ENCODE measurements around the gene RCVRN. TPM values are rescaled to one million over a fixed set of nuclear protein-coding genes. Genes with fewer than 3 reads are reported as not detected.

RCVRN gene
- total RNA-seq, 1 donor, result not detected

DNA sequence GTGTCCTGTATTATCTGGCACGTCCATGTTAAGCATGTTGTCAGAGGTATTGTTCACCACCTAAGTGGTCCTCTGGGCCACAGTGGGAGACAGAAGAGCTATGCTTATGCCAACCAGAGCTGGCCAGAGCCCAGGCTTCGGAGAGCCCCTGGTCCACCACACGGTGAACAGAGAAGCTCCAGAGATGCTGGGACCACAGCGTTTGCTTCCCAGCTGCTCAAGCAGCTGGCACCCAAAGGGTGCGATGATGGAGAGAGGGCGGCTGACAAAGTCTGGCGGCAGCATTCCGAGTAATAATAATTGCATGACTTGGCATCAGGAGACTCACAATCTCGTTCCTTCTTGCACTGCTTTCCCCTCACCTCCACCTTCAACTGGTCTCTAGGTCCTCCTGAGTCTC is 35.8 kb upstream of the RCVRN start:
- Histone ChIP-seq H2AFZ (ENCODE audit: low read length) (no peak overlapping the region), H3K4me2 (ENCODE audit: insufficient read depth, low read length) (no peak overlapping the region), H3K79me2 (ENCODE audit: insufficient read depth, low read length) (no peaks in the 10 kb centered on the region), H4K20me1 (ENCODE audit: insufficient read depth, low read length) (no peaks in the 10 kb centered on the region), H3K27ac (ENCODE audit: low read depth, low read length) (no peak overlapping the region), H3K9me3 (ENCODE audit: low read depth, low read length) (no peaks in the 10 kb centered on the region), H3K36me3 (ENCODE audit: insufficient read depth, low read length) (no peaks in the 10 kb centered on the region), H3K27me3 (ENCODE audit: insufficient read depth, low read length) (no peaks in the 10 kb centered on the region), H3K4me1 (ENCODE audit: insufficient read depth, low read length) (no peaks in the 10 kb centered on the region), H3K4me3 (ENCODE audit: insufficient read depth, low read length) (no peak overlapping the region)
- TF ChIP-seq, protein P1, sequence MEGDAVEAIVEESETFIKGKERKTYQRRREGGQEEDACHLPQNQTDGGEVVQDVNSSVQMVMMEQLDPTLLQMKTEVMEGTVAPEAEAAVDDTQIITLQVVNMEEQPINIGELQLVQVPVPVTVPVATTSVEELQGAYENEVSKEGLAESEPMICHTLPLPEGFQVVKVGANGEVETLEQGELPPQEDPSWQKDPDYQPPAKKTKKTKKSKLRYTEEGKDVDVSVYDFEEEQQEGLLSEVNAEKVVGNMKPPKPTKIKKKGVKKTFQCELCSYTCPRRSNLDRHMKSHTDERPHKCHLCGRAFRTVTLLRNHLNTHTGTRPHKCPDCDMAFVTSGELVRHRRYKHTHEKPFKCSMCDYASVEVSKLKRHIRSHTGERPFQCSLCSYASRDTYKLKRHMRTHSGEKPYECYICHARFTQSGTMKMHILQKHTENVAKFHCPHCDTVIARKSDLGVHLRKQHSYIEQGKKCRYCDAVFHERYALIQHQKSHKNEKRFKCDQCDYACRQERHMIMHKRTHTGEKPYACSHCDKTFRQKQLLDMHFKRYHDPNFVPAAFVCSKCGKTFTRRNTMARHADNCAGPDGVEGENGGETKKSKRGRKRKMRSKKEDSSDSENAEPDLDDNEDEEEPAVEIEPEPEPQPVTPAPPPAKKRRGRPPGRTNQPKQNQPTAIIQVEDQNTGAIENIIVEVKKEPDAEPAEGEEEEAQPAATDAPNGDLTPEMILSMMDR (IDR thresholded peaks at IDR 0.05; ENCODE audit: extremely low read depth, low read depth, low read length), result no peak
- no peak for DNase-seq (ENCODE audit: insufficient read length, low spot score, missing footprints)

DNA sequence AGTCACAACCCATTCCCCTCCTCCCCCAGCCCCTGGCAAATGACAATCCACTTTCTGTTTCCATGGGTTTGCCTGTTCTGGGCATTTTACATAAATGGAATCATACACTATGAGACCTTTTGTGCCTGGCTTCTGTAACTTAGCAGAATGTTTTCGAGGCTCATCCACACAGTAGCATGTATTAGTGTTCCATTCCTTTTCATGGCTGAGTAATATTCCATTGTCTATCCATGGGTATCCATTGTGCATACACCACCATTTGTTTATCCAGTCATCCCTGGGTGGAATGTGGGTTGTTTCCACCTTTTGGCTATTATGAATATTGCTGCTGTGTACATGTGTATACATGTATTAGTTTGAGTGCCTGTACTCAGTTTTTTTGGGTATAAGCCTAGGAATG is 33.7 kb upstream of the RCVRN start:
- H3K36me3 ChIP-seq (ENCODE audit: insufficient read depth, low read length), result no peaks in the 10 kb centered on the region
- TF ChIP-seq, protein P1 (IDR thresholded peaks at IDR 0.05; ENCODE audit: extremely low read depth, low read depth, low read length), result no peak
- H3K79me2 ChIP-seq (ENCODE audit: insufficient read depth, low read length), result no peaks in the 10 kb centered on the region
- H3K4me3 ChIP-seq (ENCODE audit: insufficient read depth, low read length), result no peak overlapping the region
- H3K4me1 ChIP-seq (ENCODE audit: insufficient read depth, low read length), result no peaks in the 10 kb centered on the region
- no peak for DNase-seq (ENCODE audit: insufficient read length, low spot score, missing footprints)
- H3K27me3 ChIP-seq (ENCODE audit: insufficient read depth, low read length), result no peaks in the 10 kb centered on the region
- no peak overlapping the region for H3K4me2 ChIP-seq (ENCODE audit: insufficient read depth, low read length)
- H3K9me3 ChIP-seq (ENCODE audit: low read depth, low read length), result no peaks in the 10 kb centered on the region
- H2AFZ ChIP-seq (ENCODE audit: low read length), result no peak overlapping the region
- H4K20me1 ChIP-seq (ENCODE audit: insufficient read depth, low read length), result no peaks in the 10 kb centered on the region
- H3K27ac ChIP-seq (ENCODE audit: low read depth, low read length), result no peak overlapping the region

DNA sequence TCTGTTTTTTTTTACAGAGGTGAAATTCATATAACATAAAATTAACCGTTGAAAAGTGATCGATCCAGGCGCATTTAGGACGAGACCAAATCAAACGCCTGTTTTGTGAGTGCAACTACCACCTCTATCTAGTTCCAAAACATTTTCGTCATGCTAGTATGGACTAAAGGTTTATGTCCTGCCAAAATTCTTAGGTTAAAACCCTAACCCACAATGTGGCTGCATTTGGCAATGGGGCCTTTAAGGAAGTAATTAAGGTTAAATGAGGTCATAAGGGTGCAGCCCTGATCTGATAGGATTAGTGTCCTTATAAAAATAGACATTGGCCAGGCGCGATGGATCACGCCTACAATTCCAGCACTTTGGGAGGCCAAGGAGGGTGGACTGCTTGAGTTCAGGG is 32.8 kb upstream of the RCVRN start:
- DNase-seq (ENCODE audit: insufficient read length, low spot score, missing footprints), result peak; percentile 44
- TF ChIP-seq, protein P1 (IDR thresholded peaks at IDR 0.05; ENCODE audit: extremely low read depth, low read depth, low read length), result no peak

DNA sequence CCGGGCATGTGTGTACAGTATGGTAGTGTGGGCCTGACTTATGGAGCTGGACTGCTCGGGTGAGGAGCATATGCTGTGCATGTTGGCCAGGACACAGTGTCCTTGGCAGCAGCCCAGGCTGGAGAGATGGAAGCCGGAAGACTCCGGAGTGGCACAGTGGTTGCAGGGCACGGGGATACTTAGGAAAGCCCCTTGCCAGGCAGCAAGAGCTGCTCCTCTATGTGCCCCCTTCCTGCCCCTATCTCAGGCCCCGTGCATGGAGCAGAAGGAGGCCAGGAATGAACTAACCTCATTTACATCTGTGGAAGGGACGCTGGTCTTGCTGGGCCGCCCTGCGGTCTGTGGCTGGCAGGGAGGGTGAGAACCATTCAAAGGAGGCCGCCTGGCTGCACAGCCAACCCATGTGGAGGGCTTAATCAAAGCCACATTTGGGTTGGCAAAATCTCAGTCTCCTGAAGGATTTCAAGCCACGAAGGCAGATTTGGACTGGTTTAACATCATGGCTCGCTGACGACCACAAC is 32.2 kb upstream of the RCVRN start:
- Histone ChIP-seq H3K36me3 (ENCODE audit: insufficient read depth, low read length) (no peaks in the 10 kb centered on the region), H3K4me2 (ENCODE audit: insufficient read depth, low read length) (no peak overlapping the region), H2AFZ (ENCODE audit: low read length) (no peak overlapping the region), H3K4me1 (ENCODE audit: insufficient read depth, low read length) (no peaks in the 10 kb centered on the region), H3K79me2 (ENCODE audit: insufficient read depth, low read length) (no peaks in the 10 kb centered on the region), H4K20me1 (ENCODE audit: insufficient read depth, low read length) (no peaks in the 10 kb centered on the region), H3K4me3 (ENCODE audit: insufficient read depth, low read length) (no peak overlapping the region), H3K27me3 (ENCODE audit: insufficient read depth, low read length) (no peaks in the 10 kb centered on the region), H3K27ac (ENCODE audit: low read depth, low read length) (no peak overlapping the region), H3K9me3 (ENCODE audit: low read depth, low read length) (no peaks in the 10 kb centered on the region)
- TF ChIP-seq, protein P1 (IDR thresholded peaks at IDR 0.05; ENCODE audit: extremely low read depth, low read depth, low read length), result no peak
- peak; percentile 62 for DNase-seq (ENCODE audit: insufficient read length, low spot score, missing footprints)

More for the DNA sequence above, 32.8 kb upstream of the RCVRN start:
- H3K36me3 ChIP-seq (ENCODE audit: insufficient read depth, low read length), result no peaks in the 10 kb centered on the region
- no peaks in the 10 kb centered on the region for H3K4me1 ChIP-seq (ENCODE audit: insufficient read depth, low read length)
- no peak overlapping the region for H3K4me2 ChIP-seq (ENCODE audit: insufficient read depth, low read length)
- no peak overlapping the region for H2AFZ ChIP-seq (ENCODE audit: low read length)
- H3K9me3 ChIP-seq (ENCODE audit: low read depth, low read length), result no peaks in the 10 kb centered on the region
- H3K27ac ChIP-seq (ENCODE audit: low read depth, low read length), result no peak overlapping the region
- H4K20me1 ChIP-seq (ENCODE audit: insufficient read depth, low read length), result no peaks in the 10 kb centered on the region
- no peaks in the 10 kb centered on the region for H3K79me2 ChIP-seq (ENCODE audit: insufficient read depth, low read length)
- no peak overlapping the region for H3K4me3 ChIP-seq (ENCODE audit: insufficient read depth, low read length)
- H3K27me3 ChIP-seq (ENCODE audit: insufficient read depth, low read length), result no peaks in the 10 kb centered on the region
